Activated naive CD4-positive, alpha-beta T cell treated with anti-CD3 and anti-CD28 coated beads, Interleukin-2, amount 50 U/mL, for 24 hours (primary cell): ENCODE data around the gene SEMA4D.

Experiments used
- H3K27ac Mint-ChIP-seq: one replicate; pipeline ENCODE4 v1.8.0; 2021; ENCODE audit warnings: mild to moderate bottlenecking, mixed read lengths
- H3K27me3 Mint-ChIP-seq: one replicate; pipeline ENCODE4 v1.8.0; 2021; ENCODE audit warnings: mixed read lengths
- H3K36me3 Mint-ChIP-seq: one replicate; pipeline ENCODE4 v1.8.0; 2021; ENCODE audit warnings: mixed read lengths
- H3K4me1 Mint-ChIP-seq: one replicate; pipeline ENCODE4 v1.8.0; 2021; ENCODE audit warnings: mixed read lengths
- H3K4me3 Mint-ChIP-seq: one replicate; pipeline ENCODE4 v1.8.0; 2021; ENCODE audit warnings: mild to moderate bottlenecking, mixed read lengths
- H3K9me3 Mint-ChIP-seq: one replicate; pipeline ENCODE4 v1.8.0; 2021; ENCODE audit warnings: mixed read lengths

The SEMA4D gene

DNA sequence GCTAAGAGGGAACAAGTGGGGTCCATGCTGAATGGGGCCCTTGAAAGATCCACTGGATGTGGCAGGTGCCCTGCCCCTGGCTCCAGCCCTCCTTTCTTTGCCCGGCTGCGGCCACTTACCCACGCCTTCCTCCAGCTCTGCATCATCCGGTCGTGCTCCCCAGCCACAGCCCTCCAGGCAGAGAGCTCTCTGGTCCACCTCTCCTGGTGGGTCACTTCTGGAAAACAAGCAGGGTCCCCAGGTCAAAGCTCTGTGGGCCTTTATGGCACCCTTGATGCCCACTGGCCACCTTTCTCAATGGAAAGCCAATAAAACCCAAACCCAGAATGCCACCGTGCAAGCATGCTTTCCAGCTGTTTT, 134.6 kb downstream of the SEMA4D start:
- H3K9me3 Mint-ChIP-seq = no peaks in the 10 kb centered on the region
- H3K4me1 Mint-ChIP-seq = peaks cover 16% of the 10 kb centered on the region
- H3K27me3 Mint-ChIP-seq = no peaks in the 10 kb centered on the region
- H3K36me3 Mint-ChIP-seq = peaks cover 11% of the 10 kb centered on the region
- H3K4me3 Mint-ChIP-seq = no peak overlapping the region
- no peak overlapping the region for H3K27ac Mint-ChIP-seq

- Mint-ChIP-seq H3K27ac (no peak overlapping the region), H3K4me1 (peaks cover 14% of the 10 kb centered on the region), H3K9me3 (no peaks in the 10 kb centered on the region), H3K4me3 (no peak overlapping the region), H3K27me3 (no peaks in the 10 kb centered on the region), H3K36me3 (peaks cover 11% of the 10 kb centered on the region)
Observed at GRCh38 chr9:89362647-89363310, 135.1 kb downstream of the SEMA4D start.

GRCh38 chr9:89361816-89362646, 135.9 kb downstream of the SEMA4D start:
- peaks cover 11% of the 10 kb centered on the region for H3K36me3 Mint-ChIP-seq
- H3K4me3 Mint-ChIP-seq = no peak overlapping the region
- H3K4me1 Mint-ChIP-seq = peaks cover 13% of the 10 kb centered on the region
- no peaks in the 10 kb centered on the region for H3K9me3 Mint-ChIP-seq
- no peaks in the 10 kb centered on the region for H3K27me3 Mint-ChIP-seq
- peak overlapping the region; percentile 23 for H3K27ac Mint-ChIP-seq

- Mint-ChIP-seq H3K4me3 (no peak overlapping the region), H3K4me1 (peaks cover 5% of the 10 kb centered on the region), H3K36me3 (peaks cover 13% of the 10 kb centered on the region), H3K27me3 (no peaks in the 10 kb centered on the region), H3K27ac (no peak overlapping the region), H3K9me3 (no peaks in the 10 kb centered on the region)
Observed at GRCh38 chr9:89361031-89361430, 136.9 kb downstream of the SEMA4D start.

GRCh38 chr9:89360465-89360864, 137.4 kb downstream of the SEMA4D start:
- H3K36me3 Mint-ChIP-seq = peaks cover 15% of the 10 kb centered on the region

GRCh38 chr9:89359751-89360261, 138.1 kb downstream of the SEMA4D start:
- H3K9me3 Mint-ChIP-seq = no peaks in the 10 kb centered on the region
- peak overlapping the region; percentile 80 for H3K27ac Mint-ChIP-seq
- H3K36me3 Mint-ChIP-seq = peaks cover 15% of the 10 kb centered on the region
- H3K4me1 Mint-ChIP-seq = peaks cover 5% of the 10 kb centered on the region
- H3K27me3 Mint-ChIP-seq = no peaks in the 10 kb centered on the region
- H3K4me3 Mint-ChIP-seq = no peak overlapping the region

More at GRCh38 chr9:89360465-89360864, 137.4 kb downstream of the SEMA4D start:
- no peaks in the 10 kb centered on the region for H3K9me3 Mint-ChIP-seq
- H3K27me3 Mint-ChIP-seq = no peaks in the 10 kb centered on the region
- peak overlapping the region; percentile 35 for H3K27ac Mint-ChIP-seq
- H3K4me1 Mint-ChIP-seq = peaks cover 5% of the 10 kb centered on the region
- H3K4me3 Mint-ChIP-seq = no peak overlapping the region

- Mint-ChIP-seq H3K4me1 (peaks cover 7% of the 10 kb centered on the region), H3K36me3 (peaks cover 15% of the 10 kb centered on the region), H3K27ac (peak overlapping the region; percentile 60), H3K27me3 (no peaks in the 10 kb centered on the region), H3K4me3 (no peak overlapping the region), H3K9me3 (no peaks in the 10 kb centered on the region)
Observed at GRCh38 chr9:89358985-89359384, 138.9 kb downstream of the SEMA4D start.

GRCh38 chr9:89358376-89358916, 139.5 kb downstream of the SEMA4D start:
- Mint-ChIP-seq H3K9me3 (no peaks in the 10 kb centered on the region), H3K4me1 (peaks cover 12% of the 10 kb centered on the region), H3K27me3 (no peaks in the 10 kb centered on the region), H3K27ac (peak overlapping the region; percentile 60), H3K36me3 (peaks cover 15% of the 10 kb centered on the region), H3K4me3 (no peak overlapping the region)

DNA sequence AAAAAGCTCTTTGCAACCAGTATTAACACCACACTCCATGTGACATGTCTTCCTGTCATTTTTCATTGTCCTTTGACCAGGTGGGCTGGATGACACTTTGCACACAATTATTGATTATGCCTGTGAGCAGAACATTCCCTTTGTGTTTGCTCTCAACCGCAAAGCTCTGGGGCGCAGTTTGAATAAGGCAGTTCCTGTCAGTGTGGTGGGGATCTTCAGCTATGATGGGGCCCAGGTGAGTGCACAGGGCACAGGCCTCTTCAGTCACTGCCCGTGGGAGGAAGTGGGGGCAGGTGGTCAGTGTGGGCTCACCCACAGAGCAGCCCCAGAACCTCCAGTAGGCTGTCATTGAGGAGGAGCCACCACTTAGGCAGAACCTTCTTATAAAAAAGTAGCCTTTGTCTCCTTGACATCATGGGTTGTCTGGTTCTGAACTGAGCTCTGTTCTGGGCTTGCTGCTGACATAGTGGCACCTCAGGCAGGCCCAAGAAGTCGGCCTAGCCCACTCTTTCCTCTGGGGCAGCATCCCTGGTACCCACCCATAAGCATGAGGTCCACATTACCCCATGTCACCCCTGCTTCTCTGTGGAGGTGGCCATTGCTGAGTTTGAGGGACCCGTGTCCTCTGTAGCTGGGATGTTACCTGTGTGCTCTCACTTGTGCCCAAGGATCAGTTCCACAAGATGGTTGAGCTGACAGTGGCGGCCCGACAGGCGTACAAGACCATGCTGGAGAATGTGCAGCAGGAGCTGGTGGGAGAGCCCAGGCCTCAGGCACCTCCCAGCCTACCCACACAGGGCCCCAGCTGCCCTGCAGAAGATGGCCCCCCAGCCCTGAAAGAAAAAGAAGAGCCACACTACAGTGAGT, 140.3 kb downstream of the SEMA4D start:
- no peak overlapping the region for H3K4me3 Mint-ChIP-seq
- H3K27ac Mint-ChIP-seq = peak overlapping the region; percentile 91
- H3K27me3 Mint-ChIP-seq = no peaks in the 10 kb centered on the region
- no peaks in the 10 kb centered on the region for H3K9me3 Mint-ChIP-seq
- peaks cover 16% of the 10 kb centered on the region for H3K4me1 Mint-ChIP-seq
- H3K36me3 Mint-ChIP-seq = peaks cover 15% of the 10 kb centered on the region

GRCh38 chr9:89356782-89357181, 141.1 kb downstream of the SEMA4D start:
- Mint-ChIP-seq H3K27me3 (no peaks in the 10 kb centered on the region), H3K36me3 (peaks cover 17% of the 10 kb centered on the region), H3K4me3 (no peak overlapping the region), H3K27ac (no peak overlapping the region), H3K4me1 (peaks cover 24% of the 10 kb centered on the region), H3K9me3 (no peaks in the 10 kb centered on the region)

DNA sequence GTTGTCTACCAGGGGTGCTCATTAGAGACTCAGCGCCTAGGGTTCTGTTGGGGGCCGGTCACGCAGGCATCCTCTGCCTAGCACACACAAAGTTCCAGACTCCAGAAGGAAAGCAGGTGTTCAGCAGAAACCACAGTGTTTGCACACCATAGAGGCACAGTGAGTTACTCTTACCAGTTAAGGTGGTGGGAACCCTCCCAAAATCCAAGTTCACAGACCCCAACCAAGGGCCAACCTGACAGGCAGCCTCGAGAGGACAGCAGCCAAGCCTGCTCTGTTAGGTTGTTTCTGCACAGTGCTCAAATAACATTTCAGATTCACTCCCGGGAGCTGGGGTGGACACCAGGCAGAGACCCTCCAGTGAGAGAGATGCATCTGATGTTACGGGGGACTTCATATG, 143.4 kb downstream of the SEMA4D start:
- H3K27ac Mint-ChIP-seq = no peak overlapping the region
- peaks cover 13% of the 10 kb centered on the region for H3K36me3 Mint-ChIP-seq
- H3K9me3 Mint-ChIP-seq = no peaks in the 10 kb centered on the region
- H3K4me1 Mint-ChIP-seq = peaks cover 36% of the 10 kb centered on the region
- no peak overlapping the region for H3K4me3 Mint-ChIP-seq
- no peaks in the 10 kb centered on the region for H3K27me3 Mint-ChIP-seq

DNA sequence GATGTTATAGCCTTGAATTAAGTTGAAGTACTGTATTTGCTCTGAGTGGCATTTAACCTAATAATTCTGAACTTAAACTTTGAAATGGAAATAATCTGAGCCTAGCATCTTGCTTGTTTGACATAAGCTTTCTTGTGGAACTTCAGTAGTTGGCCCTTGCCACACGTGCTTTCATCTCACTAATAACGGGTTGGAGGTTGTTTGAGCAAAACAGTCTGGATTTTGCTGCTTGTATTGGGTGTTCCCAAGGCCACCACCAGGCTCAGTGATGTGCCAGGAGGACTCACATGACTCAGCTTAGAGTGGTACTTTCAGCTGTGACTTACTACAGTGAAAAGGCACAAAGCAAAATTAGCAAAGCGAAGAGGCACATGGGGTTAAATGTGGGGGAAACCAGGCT, 143.9 kb downstream of the SEMA4D start:
- no peaks in the 10 kb centered on the region for H3K9me3 Mint-ChIP-seq
- H3K36me3 Mint-ChIP-seq = peaks cover 14% of the 10 kb centered on the region
- H3K27me3 Mint-ChIP-seq = no peaks in the 10 kb centered on the region
- H3K27ac Mint-ChIP-seq = no peak overlapping the region
- no peak overlapping the region for H3K4me3 Mint-ChIP-seq
- peaks cover 36% of the 10 kb centered on the region for H3K4me1 Mint-ChIP-seq

DNA sequence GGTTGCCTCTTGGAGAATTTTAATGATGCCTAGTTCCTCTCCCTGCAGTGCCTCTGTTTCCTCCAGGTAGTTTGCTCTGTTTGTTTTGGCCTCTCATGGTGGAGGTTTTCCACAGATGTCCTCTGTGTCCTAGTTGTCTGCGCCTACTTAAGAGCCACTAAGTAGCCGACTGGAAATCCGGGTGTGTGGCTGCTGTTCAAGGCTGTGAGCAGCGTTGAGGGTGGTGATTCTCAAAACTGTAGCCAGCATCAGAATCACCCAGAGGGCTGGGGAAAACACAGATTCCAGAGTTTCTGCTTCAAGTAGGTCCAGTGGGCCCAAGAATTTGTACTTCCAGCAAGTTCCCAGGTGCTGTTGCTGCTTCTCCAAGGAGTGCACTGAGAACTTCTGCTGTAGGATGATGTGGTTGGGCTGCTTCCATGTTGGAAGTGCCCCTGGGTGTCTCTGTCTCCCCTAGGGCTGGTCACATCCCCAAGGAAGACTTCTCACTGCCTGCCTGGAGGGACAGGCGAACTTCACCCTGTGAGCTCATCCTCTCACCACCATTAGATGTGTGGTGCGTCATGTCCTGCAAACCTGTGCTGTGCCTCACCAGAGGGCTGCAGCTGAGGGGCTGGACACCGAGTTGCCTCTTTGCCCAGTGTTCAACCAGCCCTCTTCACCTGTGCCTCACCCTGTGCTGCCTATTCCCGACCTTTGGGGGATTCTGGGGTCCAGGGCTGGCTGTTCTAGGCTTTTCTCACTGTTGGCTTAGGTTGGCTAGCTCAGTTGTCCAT, 144.9 kb downstream of the SEMA4D start:
- Mint-ChIP-seq H3K4me1 (peaks cover 36% of the 10 kb centered on the region), H3K36me3 (peaks cover 14% of the 10 kb centered on the region), H3K9me3 (no peaks in the 10 kb centered on the region), H3K27me3 (no peaks in the 10 kb centered on the region), H3K4me3 (no peak overlapping the region), H3K27ac (peak overlapping the region; percentile 93)

- Mint-ChIP-seq H3K4me1 (peaks cover 36% of the 10 kb centered on the region), H3K4me3 (no peak overlapping the region)
Observed at GRCh38 chr9:89352451-89352850, 145.5 kb downstream of the SEMA4D start.

More at GRCh38 chr9:89352451-89352850, 145.5 kb downstream of the SEMA4D start:
- peak overlapping the region; percentile 30 for H3K27ac Mint-ChIP-seq
- peaks cover 14% of the 10 kb centered on the region for H3K36me3 Mint-ChIP-seq
- H3K9me3 Mint-ChIP-seq = no peaks in the 10 kb centered on the region
- no peaks in the 10 kb centered on the region for H3K27me3 Mint-ChIP-seq
